Panc1 (cell line): ENCODE results near the gene HS3ST6. TPM values are rescaled to one million over a fixed set of nuclear protein-coding genes. Genes with fewer than 3 reads are reported as not detected.

Experiments
- ATAC-seq: fragments of 200-7000 bp; cut with Tn5 transposase; 2 replicates; pipeline ENCODE4 v1.9.1; 2020; ENCODE audit warnings: mild to moderate bottlenecking, moderate library complexity
- BruUV-seq: library from RNA; stranded (reverse); fragments of 400-500 nt; replicated peaks from 2 replicates; lab custom pipeline; 2021; lab: Mats Ljungman, UMichigan
- CTCF ChIA-PET: fragments of 300-600 bp; sonication (Branson Sonifier 250); formaldehyde crosslinking; loops from one replicate; lab custom pipeline; 2022; ENCODE audit warnings: antibody characterized with exemption; lab: Charles Lee
- POLR2A ChIA-PET: fragments of 300-600 bp; sonication (Branson Sonifier 250); formaldehyde crosslinking; loops from one replicate; lab custom pipeline; 2022; ENCODE audit warnings: antibody characterized with exemption; lab: Charles Lee
- DNase-seq: peaks from one replicate; pipeline ENCODE4 v3.0.0-alpha.2; 2010; ENCODE audit warnings: low read depth, low spot score
- H3K27ac ChIP-seq: 2 replicates; pipeline ENCODE4 v1.5.1; 2011; ENCODE audit warnings: mild to moderate bottlenecking, low read length, inconsistent platforms
- H3K27me3 ChIP-seq: fragments of 200-500 bp; sonication (Bioruptor generic); 2 replicates; pipeline ENCODE4 v1.6.0; 2014; ENCODE audit warnings: low read length, inconsistent platforms; ENCODE audit not compliant: control insufficient read depth, insufficient read depth
- H3K36me3 ChIP-seq: fragments of 200-500 bp; sonication (Bioruptor generic); 2 replicates; pipeline ENCODE4 v1.5.1; 2014; ENCODE audit warnings: inconsistent platforms, mild to moderate bottlenecking, low read length, moderate library complexity; ENCODE audit not compliant: control insufficient read depth, insufficient read depth
- H3K4me1 ChIP-seq: 2 replicates; pipeline ENCODE4 v1.5.1; 2011; ENCODE audit warnings: inconsistent platforms, mild to moderate bottlenecking, low read length, moderate library complexity; ENCODE audit not compliant: control insufficient read depth, insufficient read depth
- H3K4me3 ChIP-seq, 2 experiments: 2 replicates each; pipeline ENCODE4 v1.5.1; 2011 to 2012; ENCODE audit warnings: low read depth in 2 of 2, low read length in 2 of 2, mild to moderate bottlenecking in 2 of 2, inconsistent platforms in 1 of 2, moderate library complexity in 1 of 2
- H3K9me3 ChIP-seq: fragments of 200-500 bp; sonication (Bioruptor generic); 2 replicates; pipeline ENCODE4 v1.5.1; 2014; ENCODE audit warnings: low read depth, mild to moderate bottlenecking, inconsistent platforms, low read length, moderate library complexity; ENCODE audit not compliant: control insufficient read depth, insufficient read depth
- POLR2AphosphoS5 ChIP-seq: IDR thresholded peaks from 2 replicates; pipeline ENCODE4 v1.6.1; 2012; ENCODE audit warnings: mild to moderate bottlenecking, low read depth, low read length, moderate library complexity
- SIN3A ChIP-seq: IDR thresholded peaks from 2 replicates; pipeline ENCODE4 v1.6.1; 2012; ENCODE audit warnings: low read depth, mild to moderate bottlenecking, low read length, moderate library complexity, borderline replicate concordance; ENCODE audit not compliant: insufficient read depth
- TCF7L2 ChIP-seq: IDR thresholded peaks from 2 replicates; pipeline ENCODE4 v1.6.1; 2011; ENCODE audit warnings: mild to moderate bottlenecking, low read depth, low read length, inconsistent platforms
- in situ Hi-C: cut with HindIII; loops from 2 replicates; pipeline ENCODE4 v1.10.0; 2016; ENCODE audit warnings: low sequenced_read_pairs, low pct_unique_long_range_greater_than_20kb
- intact Hi-C: fragments of 100-400 bp; cut with micrococcal nuclease; formaldehyde crosslinking; loops from one replicate; pipeline ENCODE4 v1.10.0; 2022; ENCODE audit not compliant: unreplicated experiment
- total RNA-seq: library from RNA; stranded (reverse); gene quantifications from one replicate; pipeline ENCODE4 v1.2.1, GENCODE V29; 2021; ENCODE audit not compliant: unreplicated experiment
- TF ChIP-seq, protein P1 (sequence below), 2 experiments: IDR thresholded peaks; 2 replicates each; pipeline ENCODE4 v1.6.1; 2011 to 2012; ENCODE audit warnings: low read depth in 2 of 2, control low read depth in 1 of 2, low read length in 1 of 2, mild to moderate bottlenecking in 1 of 2, moderate library complexity in 1 of 2; ENCODE audit not compliant: insufficient read depth in 1 of 2
- TF ChIP-seq, protein P2 (sequence below): fragments of 450-650 bp; IDR thresholded peaks from 2 replicates; pipeline ENCODE4 v1.5.1; 2017; ENCODE audit warnings: mild to moderate bottlenecking

The HS3ST6 gene
- total RNA-seq, 1 experiment from 2014 or later, result 3.3 TPM

DNA sequence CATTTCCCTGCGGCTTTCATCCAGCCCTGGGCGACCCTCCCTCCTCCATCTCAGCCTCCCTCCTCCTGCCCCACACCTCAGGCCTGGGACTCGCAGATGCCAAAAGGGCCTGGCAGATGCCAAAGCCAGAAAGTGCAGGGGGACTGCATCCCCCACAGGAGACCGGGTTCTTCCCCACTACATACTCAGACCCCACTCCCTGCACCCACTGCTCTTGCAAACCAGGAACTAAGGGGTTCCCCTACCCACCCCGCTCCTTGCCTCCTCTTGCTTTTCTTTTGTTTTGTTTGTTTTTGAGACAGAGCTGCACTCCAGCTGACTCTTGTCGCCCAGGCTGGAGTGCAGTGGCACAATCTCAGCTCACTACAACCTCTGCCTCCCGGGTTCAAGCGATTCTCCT, 3.2 kb downstream of the HS3ST6 start:
- no peak for TF ChIP-seq SIN3A
- no peak for TF ChIP-seq TCF7L2
- TF ChIP-seq, protein P1, sequence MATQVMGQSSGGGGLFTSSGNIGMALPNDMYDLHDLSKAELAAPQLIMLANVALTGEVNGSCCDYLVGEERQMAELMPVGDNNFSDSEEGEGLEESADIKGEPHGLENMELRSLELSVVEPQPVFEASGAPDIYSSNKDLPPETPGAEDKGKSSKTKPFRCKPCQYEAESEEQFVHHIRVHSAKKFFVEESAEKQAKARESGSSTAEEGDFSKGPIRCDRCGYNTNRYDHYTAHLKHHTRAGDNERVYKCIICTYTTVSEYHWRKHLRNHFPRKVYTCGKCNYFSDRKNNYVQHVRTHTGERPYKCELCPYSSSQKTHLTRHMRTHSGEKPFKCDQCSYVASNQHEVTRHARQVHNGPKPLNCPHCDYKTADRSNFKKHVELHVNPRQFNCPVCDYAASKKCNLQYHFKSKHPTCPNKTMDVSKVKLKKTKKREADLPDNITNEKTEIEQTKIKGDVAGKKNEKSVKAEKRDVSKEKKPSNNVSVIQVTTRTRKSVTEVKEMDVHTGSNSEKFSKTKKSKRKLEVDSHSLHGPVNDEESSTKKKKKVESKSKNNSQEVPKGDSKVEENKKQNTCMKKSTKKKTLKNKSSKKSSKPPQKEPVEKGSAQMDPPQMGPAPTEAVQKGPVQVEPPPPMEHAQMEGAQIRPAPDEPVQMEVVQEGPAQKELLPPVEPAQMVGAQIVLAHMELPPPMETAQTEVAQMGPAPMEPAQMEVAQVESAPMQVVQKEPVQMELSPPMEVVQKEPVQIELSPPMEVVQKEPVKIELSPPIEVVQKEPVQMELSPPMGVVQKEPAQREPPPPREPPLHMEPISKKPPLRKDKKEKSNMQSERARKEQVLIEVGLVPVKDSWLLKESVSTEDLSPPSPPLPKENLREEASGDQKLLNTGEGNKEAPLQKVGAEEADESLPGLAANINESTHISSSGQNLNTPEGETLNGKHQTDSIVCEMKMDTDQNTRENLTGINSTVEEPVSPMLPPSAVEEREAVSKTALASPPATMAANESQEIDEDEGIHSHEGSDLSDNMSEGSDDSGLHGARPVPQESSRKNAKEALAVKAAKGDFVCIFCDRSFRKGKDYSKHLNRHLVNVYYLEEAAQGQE (IDR thresholded peaks at IDR 0.05; ENCODE audit: insufficient read depth in 1 of 2, low read depth in 2 of 2, low read length in 1 of 2), result no peak
- TF ChIP-seq, protein P2, sequence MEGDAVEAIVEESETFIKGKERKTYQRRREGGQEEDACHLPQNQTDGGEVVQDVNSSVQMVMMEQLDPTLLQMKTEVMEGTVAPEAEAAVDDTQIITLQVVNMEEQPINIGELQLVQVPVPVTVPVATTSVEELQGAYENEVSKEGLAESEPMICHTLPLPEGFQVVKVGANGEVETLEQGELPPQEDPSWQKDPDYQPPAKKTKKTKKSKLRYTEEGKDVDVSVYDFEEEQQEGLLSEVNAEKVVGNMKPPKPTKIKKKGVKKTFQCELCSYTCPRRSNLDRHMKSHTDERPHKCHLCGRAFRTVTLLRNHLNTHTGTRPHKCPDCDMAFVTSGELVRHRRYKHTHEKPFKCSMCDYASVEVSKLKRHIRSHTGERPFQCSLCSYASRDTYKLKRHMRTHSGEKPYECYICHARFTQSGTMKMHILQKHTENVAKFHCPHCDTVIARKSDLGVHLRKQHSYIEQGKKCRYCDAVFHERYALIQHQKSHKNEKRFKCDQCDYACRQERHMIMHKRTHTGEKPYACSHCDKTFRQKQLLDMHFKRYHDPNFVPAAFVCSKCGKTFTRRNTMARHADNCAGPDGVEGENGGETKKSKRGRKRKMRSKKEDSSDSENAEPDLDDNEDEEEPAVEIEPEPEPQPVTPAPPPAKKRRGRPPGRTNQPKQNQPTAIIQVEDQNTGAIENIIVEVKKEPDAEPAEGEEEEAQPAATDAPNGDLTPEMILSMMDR, result no peak
- intact Hi-C loops, result no loop called here
- Histone ChIP-seq H3K36me3 (no peaks in the 10 kb centered on the region), H3K4me1 (peaks cover 18% of the 10 kb centered on the region), H3K9me3 (no peaks in the 10 kb centered on the region), H3K27ac (no peak overlapping the region), H3K4me3 (no peak overlapping the region), H3K27me3 (peaks cover 2% of the 10 kb centered on the region; the same call in 1 of the 2 replicates)
- no peak for ATAC-seq
- BruUV-seq, result no TSS peak
- ChIA-PET POLR2A (no interaction called here), CTCF (interaction anchor here (0.6 kb wide), 1 partner anchor 25 kb away, joined by 3 read pairs; no protein-coding TSS in a partner anchor)
- in situ Hi-C loops, result no loop called here
- no peak for DNase-seq

DNA sequence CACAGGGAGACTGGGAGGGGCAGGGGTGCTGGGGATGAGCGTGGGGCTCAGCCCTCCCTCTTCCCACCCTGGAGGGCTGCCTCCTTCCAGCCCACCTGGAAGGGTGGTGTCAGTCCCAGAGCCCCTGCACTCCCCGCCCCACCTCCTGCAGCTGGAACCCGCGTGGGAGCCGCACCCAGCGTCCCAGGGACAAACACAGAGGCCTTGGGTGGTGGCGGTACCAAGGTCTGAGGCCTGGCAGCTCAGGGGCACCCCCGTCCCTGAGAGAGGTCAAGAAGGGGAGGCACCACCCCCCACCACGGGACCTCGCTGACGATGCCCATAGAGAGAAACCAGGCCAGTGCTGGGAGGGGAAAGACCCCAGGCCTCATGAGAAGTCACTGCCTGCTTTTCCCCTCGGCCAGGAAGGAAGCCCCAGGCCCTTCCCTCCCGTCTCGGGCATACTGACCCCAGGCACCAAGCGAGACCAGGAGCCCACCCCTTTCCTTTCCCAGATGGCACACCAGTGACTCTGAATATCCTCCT, 4.1 kb downstream of the HS3ST6 start:
- ChIA-PET CTCF (no interaction called here), POLR2A (no interaction called here)
- no peaks in the 10 kb centered on the region for H3K36me3 ChIP-seq
- intact Hi-C loops, result no loop called here
- ATAC-seq (no peak), DNase-seq (no peak)
- no peaks in the 10 kb centered on the region for H3K9me3 ChIP-seq
- H3K4me3 ChIP-seq, result no peak overlapping the region
- in situ Hi-C loops, result no loop called here
- BruUV-seq, result no TSS peak
- H3K27me3 ChIP-seq, result peaks cover 2% of the 10 kb centered on the region; the same call in 1 of the 2 replicates
- H3K27ac ChIP-seq, result no peak overlapping the region
- TF ChIP-seq TCF7L2 (no peak), SIN3A (no peak), POLR2AphosphoS5 (no peak)
- TF ChIP-seq, protein P2, result no peak
- TF ChIP-seq, protein P1 (IDR thresholded peaks at IDR 0.05; ENCODE audit: insufficient read depth in 1 of 2, low read depth in 2 of 2, low read length in 1 of 2), result no peak
- peaks cover 13% of the 10 kb centered on the region for H3K4me1 ChIP-seq
